ENCODE results near the gene TUBA3D.
A peak's percentile ranks its signal among the peaks of the same experiment; 100 is the strongest.
"Not testable (repeated sequence)": the region's sequence is repeated elsewhere in the genome, so short reads cannot be mapped to it uniquely, and the experiment has no call there.

TUBA3D gene

DNA sequence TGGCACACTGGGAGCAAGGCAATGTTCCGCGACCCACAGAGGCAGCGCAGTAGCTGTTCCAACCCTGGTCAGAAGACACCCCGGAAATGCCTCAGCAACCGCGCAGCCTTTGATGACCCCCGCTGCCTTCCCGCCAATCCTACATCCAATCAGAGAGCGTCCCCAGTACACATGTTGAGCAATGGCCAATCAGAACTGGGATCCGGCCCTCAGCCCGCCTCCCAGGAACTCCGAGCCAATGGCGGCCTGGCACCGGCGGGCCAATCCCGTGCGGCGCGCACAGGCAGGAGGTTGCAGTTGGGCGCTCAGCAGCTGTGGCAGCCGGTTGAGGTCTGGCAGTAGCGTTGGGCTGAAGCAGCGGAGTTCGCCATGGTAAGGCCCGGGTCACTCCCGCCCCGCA is at the start of gene TUBA3D:
Gene TUBA3D (plus strand): TSS at position 289 of the 400 bp plus-strand sequence. CDS start 81 bp downstream, at position 370.
- DNase-seq, result no peak
- in situ Hi-C loops (cut with MboI; ENCODE audit: low pct_unique_long_range_greater_than_20kb, low sequenced_read_pairs), result loop anchor here (25.0 kb wide), 1 partner anchor 339 kb away; no protein-coding TSS in a partner anchor

DNA sequence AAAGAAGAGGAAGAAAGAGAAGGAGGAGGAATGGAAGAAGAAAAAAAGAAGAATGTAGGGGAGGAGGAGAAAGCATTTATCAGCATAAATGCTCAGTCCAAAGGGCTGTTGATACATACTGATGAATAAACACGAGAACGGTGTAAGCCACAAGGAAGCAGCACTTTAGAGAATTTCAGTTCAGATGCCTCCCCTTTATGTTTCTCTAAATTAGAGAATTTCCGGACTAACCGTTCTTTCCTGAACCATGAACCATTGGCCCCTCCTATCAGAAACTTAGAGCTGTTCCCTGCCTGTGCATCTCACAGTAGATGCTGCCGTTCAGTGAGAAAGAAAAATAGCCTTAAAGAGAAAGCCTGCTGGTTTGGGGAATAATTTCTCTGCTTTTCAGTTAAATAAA is 49.2 kb upstream of the TUBA3D start:
- in situ Hi-C loops (cut with MboI; ENCODE audit: low pct_unique_long_range_greater_than_20kb, low sequenced_read_pairs), result no loop called here
- no peak for DNase-seq

DNA sequence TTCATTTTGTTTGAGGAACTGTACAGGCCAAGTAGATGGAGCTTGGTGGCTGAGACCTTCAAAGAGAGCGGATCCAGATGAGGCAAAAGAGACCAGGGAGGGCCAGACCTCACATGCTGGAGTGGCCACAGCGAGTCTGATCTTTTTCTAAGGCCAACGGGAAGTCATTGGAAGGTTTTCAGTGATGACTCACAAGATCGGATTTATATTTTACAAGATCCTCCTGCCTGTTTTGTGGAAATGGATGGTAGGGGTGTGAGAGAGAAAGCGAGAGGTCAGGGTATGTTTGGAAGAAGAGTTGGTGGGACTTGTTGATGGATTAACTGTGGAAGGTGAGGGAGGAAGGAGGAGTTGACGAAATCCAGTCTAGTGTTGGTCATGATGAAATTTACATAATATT is 44.6 kb upstream of the TUBA3D start:
- in situ Hi-C loops (cut with MboI; ENCODE audit: low pct_unique_long_range_greater_than_20kb, low sequenced_read_pairs), result no loop called here

DNA sequence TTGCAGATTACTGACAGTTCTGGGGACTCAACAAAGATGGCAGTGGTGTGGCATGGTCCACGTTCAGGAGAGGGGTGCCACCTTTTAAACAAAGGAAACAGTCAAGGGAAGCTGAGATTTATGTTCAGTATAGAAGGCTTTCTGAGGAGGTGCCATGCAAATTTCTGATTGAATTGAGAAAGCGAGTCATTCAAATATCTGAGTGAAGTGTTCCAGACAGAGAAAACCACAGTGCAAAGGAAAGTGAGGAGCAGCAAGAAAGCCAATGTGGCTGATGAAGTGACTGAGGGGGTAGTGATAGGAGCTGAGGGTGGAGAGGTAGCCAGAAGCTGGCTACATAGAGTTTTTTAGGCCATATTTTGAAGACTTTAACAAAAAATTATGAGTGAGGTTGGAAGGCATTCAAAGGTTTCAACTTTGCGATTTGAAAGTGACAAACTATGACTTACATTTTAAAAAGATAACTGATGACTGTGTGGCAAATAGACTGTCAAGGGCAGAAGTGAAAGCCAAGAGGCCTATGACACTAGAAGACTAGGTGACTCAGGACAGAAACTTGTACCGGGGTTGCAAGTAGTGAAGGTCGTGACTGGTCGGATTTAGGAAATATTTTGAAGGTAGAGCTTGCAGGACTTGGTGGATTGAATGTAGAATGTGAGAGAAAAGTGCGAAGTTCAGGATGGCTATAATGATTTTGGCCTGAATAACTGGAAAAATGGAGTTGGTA is 35.0 kb upstream of the TUBA3D start:
- in situ Hi-C loops (cut with MboI; ENCODE audit: low pct_unique_long_range_greater_than_20kb, low sequenced_read_pairs); DNase-seq: not testable (repeated sequence)

More for the DNA sequence above, 44.6 kb upstream of the TUBA3D start:
- no peak for DNase-seq

DNA sequence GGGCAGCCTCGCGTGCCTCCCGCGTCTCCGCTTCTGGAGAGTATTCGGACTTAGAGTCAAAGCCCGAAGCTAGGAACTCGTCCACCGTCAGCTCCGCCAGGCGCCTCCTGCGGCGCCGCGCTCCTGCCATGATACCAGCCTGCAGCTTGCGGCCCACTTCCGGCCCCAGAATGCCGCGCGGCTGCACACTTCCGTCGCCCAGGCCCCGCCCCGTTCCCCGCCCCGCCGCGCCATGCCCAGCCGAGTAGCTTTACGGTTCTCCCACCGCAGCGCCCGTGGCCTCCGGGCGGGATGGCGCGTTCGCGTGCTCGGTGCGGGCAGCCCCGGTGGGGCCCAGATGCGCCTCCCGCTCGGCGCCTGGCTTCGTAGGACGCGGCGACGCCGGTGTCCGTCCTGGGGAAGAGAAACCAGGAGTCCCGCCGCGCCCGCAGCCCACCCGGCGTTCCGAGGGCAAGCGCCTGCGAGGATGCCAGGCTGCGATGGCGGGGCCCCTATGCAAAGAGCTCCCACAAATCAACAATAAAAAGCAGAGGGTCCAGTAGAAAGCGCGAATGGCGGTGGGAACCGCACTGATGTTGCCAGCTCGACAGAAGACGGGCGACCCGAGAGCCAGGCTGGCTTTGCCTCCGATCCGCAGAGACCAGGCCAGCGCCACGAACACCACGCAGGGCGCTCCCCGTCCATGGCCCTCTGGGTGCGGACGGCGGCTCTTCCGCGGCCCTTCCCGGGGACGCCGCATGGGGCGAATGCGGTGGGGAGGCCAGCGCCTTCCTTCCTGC is 31.0 kb upstream of the TUBA3D start:
- DNase-seq; in situ Hi-C loops (cut with MboI; ENCODE audit: low pct_unique_long_range_greater_than_20kb, low sequenced_read_pairs): not testable (repeated sequence)

DNA sequence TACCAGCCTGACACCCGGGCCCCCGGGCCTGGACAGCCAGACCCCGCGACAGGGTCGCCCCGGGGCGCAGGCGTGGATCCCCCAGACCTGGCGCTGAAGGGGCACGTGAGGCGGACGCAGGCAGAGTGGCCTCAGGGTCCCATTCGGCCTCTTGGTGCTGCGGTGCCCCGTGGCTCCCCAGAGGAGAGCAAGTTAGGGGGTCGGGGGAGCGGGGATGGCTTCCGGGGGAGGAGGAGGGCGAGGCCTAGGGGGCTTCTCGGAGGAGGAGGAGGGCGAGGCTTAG is 30.5 kb upstream of the TUBA3D start:
- in situ Hi-C loops (cut with MboI; ENCODE audit: low pct_unique_long_range_greater_than_20kb, low sequenced_read_pairs); DNase-seq: not testable (repeated sequence)

DNA sequence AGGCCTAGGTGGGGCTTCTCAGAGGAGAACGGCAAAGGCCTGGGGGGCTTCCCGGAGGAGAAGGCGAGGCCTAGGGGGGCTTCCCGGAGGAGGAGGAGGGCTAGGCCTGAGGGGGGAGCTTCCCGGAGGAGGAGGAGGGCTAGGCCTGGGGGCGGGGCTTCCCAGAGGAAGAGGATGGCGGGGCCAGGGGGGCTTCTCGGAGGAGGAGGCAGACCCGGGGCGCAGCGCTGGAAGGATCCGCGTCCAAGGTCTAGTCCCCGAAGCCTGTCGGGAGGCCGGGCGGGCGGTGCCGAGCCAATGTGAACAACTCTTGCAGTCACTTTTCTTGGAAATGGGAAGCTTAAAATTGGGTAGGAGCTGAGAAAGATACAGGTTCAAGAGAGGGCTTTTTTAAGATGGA is 30.0 kb upstream of the TUBA3D start:
- in situ Hi-C loops (cut with MboI; ENCODE audit: low pct_unique_long_range_greater_than_20kb, low sequenced_read_pairs), result no loop called here
- no peak for DNase-seq

DNA sequence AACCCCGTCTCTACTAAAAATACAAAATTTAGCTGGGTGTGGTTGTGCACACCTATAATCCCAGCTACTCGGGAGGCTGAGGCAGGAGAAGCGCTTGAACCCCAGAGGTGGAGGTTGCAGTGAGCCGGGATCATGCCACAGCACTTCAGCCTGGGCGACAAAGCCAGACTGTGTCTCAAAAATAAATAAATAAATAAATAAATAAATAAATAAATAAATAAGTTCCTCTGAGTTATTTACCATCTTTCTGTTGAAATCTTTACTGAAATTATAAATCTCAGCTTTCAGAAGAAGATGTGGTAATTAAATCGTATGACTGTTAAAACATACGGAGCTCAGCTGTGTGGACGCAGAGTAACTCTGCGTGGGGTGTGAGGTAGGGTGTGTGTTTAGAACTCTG is 27.9 kb upstream of the TUBA3D start:
- in situ Hi-C loops (cut with MboI; ENCODE audit: low pct_unique_long_range_greater_than_20kb, low sequenced_read_pairs); DNase-seq: not testable (repeated sequence)

DNA sequence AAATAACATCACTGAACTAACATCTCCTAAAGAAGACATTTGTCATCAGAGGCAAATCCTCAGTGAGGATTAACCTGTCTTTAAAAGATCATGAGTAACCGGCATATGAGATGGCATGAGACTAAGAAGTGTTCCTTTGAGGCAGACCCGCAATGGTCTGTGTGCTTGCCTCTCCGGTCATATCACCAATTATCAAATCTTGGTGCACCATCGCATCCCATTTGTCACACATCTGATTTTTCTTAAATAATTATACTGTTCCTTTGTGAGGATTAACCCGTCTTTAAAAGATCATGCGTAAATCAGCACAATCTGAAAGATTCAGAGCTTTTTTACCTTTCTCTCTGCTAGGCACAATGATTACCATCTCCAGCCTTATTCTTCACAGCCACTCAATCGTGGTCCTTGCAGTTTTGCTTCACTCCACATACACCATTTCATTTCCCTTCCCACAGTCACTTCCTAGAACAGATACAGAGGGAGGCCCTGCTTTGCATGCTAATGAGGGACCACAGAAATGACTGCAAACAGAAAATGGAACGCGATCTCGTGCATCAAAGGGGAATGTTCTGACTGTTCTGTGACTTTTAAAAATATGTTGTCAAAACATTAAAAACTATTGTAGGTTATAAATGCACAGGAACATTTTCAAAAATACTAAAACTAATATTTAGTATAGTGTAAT is 24.5 kb upstream of the TUBA3D start:
- DNase-seq; in situ Hi-C loops (cut with MboI; ENCODE audit: low pct_unique_long_range_greater_than_20kb, low sequenced_read_pairs): not testable (repeated sequence)

DNA sequence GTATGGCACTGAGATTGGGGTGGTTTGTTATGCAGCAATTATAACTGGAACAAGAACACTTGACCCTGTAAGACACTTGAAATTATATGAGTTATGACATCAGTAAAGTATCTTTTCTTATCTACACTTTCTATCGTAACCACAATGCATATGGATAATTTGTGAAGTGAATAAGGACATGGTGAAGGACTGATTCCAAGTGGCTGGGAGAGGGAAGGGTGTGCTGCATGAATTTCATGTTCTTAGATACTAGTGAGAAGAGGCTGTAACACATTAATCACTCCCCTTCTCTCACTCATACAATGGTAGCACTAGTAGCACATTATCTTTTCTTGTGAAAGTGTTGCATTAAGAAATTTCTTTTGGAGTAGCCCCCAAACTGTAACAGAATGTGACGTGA is 21.0 kb upstream of the TUBA3D start:
- in situ Hi-C loops (cut with MboI; ENCODE audit: low pct_unique_long_range_greater_than_20kb, low sequenced_read_pairs); DNase-seq: not testable (repeated sequence)

DNA sequence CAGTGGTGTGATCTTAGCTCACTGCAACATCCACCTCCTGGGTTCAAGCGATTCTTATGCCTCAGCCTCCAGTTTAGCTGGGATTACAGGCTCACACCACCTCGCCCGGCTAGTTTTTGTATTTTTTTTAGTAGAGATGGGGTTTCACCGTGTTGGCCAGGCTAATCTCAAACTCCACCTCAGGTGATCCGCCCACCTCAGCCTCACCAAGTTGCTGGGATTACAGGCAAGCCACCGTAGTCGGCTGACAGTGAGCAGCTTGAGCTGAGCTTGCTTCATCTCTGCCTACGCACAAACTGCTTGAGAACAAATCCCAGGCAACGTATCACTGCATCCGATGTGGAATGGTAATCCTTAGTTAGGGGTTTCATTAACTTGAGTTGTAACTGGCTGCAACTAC is 8.2 kb upstream of the TUBA3D start:
- DNase-seq; in situ Hi-C loops (cut with MboI; ENCODE audit: low pct_unique_long_range_greater_than_20kb, low sequenced_read_pairs): not testable (repeated sequence)

DNA sequence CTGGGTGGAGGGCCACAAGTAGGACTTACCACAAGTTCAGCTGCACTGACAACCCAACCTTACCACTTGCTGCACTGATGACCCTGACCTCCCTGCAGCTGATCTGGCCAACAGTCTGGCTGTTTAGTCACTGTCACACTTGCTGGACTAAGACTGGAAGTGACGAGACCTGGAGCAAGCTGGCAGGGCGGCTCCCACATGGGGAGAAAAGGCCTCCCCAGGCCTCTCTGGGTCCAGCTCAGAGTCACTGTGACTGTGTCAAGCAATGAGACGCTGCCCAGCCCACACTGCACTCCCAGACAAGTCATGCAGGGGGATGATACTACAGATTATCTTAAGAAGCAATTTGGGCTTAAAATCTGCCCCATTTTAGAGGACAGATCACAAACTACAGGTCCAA is 5.0 kb upstream of the TUBA3D start:
- DNase-seq; in situ Hi-C loops (cut with MboI; ENCODE audit: low pct_unique_long_range_greater_than_20kb, low sequenced_read_pairs): not testable (repeated sequence)

DNA sequence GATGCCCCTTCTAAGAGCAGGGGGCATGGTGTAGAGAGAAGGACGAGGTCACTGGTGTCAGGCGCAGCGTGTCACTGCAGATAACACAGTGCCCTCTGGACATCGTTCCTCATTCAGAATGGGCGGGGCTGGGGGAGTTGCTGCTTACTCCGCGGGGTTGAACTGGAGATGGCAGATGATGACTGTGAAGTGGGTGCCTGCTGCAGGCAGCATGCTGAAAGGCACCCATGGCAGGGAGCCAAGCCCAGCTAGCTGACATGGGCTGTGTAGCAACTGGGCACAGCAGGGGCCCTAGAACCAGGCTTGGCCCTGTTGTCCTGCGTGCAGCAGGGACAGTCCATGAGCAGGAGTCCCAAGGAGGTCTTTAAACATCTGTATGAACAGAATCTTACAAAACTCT is 4.3 kb upstream of the TUBA3D start:
- in situ Hi-C loops (cut with MboI; ENCODE audit: low pct_unique_long_range_greater_than_20kb, low sequenced_read_pairs), result not testable (repeated sequence)
- peak; percentile 15 for DNase-seq

DNA sequence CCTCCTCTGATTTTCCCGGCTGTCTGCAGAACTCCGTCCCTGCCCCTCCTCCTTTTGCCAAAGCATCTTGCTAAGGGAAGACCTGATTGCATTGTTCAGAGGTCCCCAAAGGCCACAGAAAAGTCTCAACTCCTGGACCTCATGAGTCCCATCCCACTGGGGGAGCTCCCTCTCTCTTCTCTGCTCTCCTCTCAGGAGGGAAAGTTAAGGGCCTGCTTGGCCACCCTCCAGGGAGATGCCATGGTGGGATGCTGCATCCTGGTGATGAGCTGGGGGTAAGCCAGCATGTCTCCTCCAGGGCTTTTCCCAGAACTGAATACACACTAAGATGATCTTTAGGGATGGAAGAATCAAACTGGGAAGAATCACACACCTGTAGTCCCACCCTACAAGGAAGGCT is 2.7 kb upstream of the TUBA3D start:
- DNase-seq; in situ Hi-C loops (cut with MboI; ENCODE audit: low pct_unique_long_range_greater_than_20kb, low sequenced_read_pairs): not testable (repeated sequence)

DNA sequence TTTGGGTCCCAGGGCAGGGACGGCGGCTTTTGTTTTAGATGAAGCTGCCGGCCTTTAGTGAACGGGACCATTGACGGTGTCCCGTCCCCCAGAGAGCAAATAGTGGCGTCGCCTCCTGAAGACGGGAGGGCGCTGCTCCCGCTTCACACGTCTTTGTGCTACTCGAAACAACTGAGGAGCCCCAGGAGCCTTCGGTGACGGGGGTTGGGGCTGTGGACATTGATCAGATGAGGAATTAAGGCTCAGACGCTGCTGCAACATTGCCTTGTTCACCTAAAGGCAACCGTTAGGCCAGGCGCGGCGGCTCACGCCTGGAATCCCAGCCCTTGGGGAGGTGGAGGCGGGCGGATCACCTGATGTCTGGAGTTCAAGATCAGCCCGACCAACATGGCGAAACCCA is 444 bp downstream of the TUBA3D start:
- DNase-seq, result not testable (repeated sequence)
- in situ Hi-C loops (cut with MboI; ENCODE audit: low pct_unique_long_range_greater_than_20kb, low sequenced_read_pairs), result loop anchor here (25.0 kb wide), 1 partner anchor 339 kb away; no protein-coding TSS in a partner anchor

DNA sequence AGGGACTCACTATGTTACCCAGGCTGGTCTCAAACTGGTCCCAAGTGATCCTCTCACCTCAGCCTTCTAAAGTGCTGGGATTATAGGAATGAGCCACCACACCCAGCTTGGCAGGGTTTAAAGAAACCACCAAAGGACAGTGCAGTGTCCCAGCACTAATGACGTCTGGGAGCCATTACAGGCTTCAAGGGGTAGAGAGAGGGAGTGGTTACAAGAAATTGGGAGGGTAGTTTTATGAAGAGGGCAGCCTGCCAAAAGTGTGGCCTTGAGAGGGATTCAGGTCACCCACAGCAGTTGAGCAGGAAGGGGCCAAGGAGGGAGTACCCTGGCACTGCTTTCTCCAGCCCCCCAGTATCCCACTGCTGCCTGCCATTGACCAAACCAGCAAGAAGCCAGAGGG is 1.3 kb downstream of the TUBA3D start:
- not testable (repeated sequence) for DNase-seq
- in situ Hi-C loops (cut with MboI; ENCODE audit: low pct_unique_long_range_greater_than_20kb, low sequenced_read_pairs), result loop anchor here (25.0 kb wide), 1 partner anchor 340 kb away; no protein-coding TSS in a partner anchor

DNA sequence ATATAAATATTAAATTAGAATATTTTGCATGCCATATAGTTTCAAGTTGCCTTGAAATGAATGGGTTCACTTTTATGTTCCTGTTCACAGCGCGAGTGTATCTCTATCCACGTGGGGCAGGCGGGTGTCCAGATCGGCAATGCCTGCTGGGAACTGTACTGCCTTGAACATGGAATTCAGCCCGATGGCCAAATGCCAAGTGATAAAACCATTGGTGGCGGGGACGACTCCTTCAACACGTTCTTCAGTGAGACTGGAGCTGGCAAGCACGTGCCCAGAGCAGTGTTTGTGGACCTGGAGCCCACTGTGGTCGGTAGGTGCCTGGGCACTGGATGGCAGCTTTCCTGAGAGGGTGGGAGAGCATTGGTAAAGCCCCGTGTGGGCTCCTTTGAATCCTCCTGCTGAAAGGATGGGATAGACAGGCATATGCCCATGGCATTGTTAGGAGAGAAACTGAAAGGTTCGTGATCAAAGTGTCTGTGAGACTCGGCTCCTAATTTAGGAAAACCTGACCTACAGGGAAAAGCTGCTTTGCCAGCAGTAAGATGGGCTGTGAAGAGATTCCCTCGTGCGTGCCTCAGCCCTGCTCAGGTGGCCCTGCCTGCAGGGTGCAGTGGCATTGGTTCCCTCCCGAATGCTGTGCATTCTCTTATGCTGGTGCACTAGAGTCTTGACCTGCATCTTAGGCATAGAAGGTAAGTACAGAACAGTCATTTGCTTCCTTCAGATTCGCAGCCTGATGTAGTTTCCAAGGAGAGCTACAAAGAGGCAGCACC is 2.3 kb downstream of the TUBA3D start:
- not testable (repeated sequence) for DNase-seq
- in situ Hi-C loops (cut with MboI; ENCODE audit: low pct_unique_long_range_greater_than_20kb, low sequenced_read_pairs), result loop anchor here (25.0 kb wide), 1 partner anchor 341 kb away; no protein-coding TSS in a partner anchor

DNA sequence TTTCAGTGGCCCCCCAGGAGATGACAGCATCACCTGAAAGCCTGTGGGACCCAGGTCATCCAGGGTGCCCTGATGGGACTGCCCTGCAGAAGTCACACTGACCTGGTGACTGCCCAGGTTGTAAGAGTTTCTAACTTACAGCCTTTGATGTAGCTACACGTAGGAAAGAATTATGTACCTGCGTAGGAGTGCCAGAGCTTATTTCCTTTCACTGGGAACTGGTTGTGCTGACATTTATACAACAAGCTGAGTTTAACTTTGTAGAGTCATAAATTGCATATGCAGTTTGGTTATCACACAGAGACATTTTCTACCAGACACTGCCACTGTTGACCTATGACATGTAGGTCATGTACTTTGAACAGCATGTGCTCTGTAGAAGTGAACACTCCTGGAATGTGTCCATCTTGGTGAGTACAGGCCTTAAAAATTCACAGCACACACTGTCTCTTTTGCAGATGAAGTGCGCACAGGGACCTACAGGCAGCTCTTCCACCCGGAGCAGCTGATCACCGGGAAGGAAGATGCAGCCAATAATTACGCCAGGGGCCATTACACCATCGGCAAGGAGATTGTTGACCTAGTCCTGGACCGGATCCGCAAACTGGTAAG is 3.0 kb downstream of the TUBA3D start:
- not testable (repeated sequence) for DNase-seq
- in situ Hi-C loops (cut with MboI; ENCODE audit: low pct_unique_long_range_greater_than_20kb, low sequenced_read_pairs), result loop anchor here (25.0 kb wide), 1 partner anchor 342 kb away; no protein-coding TSS in a partner anchor
